Mucosa of descending colon (tissue), 3 donors: ENCODE results near the gene PTPRJ. TPM values are rescaled to one million over a fixed set of nuclear protein-coding genes. Genes with fewer than 3 reads are reported as not detected.

Experiments
- ATAC-seq: fragments of 200-7000 bp; cut with Tn5 transposase; one replicate; pipeline ENCODE4 v1.9.1; 2020; ENCODE audit warnings: mild to moderate bottlenecking, moderate library complexity
- DNase-seq, 3 donors: peaks; one replicate each; pipeline ENCODE4 v3.0.0-alpha.2; 2020
- H3K36me3 ChIP-seq: fragments of 200-600 bp; one replicate; pipeline ENCODE4 v1.8.0; 2021; ENCODE audit warnings: low read depth, mild to moderate bottlenecking
- H3K4me1 ChIP-seq: fragments of 200-600 bp; one replicate; pipeline ENCODE4 v1.8.0; 2021; ENCODE audit warnings: low read depth, mild to moderate bottlenecking
- H3K4me3 ChIP-seq: fragments of 200-600 bp; one replicate; pipeline ENCODE4 v1.8.0; 2021; ENCODE audit warnings: mild to moderate bottlenecking
- H3K9me3 ChIP-seq: fragments of 200-600 bp; one replicate; pipeline ENCODE4 v1.8.0; 2021; ENCODE audit warnings: mild to moderate bottlenecking
- CTCF ChIP-seq: fragments of 200-600 bp; IDR thresholded peaks from one replicate; pipeline ENCODE4 v1.8.0; 2022; ENCODE audit warnings: antibody characterized with exemption, mild to moderate bottlenecking
- intact Hi-C, 2 donors: fragments of 100-400 bp; cut with DNase I in 1 of 2; cut with micrococcal nuclease in 1 of 2; formaldehyde crosslinking; loops; one replicate each; pipeline versions ENCODE4 v1.11.0 to v1.11.1; 2022; cut with DNase I, micrococcal nuclease
- total RNA-seq, 3 donors: library from RNA; stranded (reverse); fragmentation: NEBNext Ultra II Directional in 2 of 3; extraction: Animal tissue kit (Norgen Biotek cat#: 25700) in 2 of 3; gene quantifications; one replicate each; pipeline versions ENCODE4 v1.2.1 to v1.2.4, GENCODE V29; 2021 to 2023
- donor health status: DM: no; HTN: no; CAD: no; lungs with moderate emphysema.
- donor health status: DM: no; HTN: no; CAD: no.
- donor health status: DM: no; HTN: yes; CAD: no.

PTPRJ gene
- total RNA-seq, 3 donors from 2014 or later: 27.8 to 54.6 (median 44.0) TPM

- intact Hi-C loops: no loop called here
- H3K4me1 ChIP-seq: peaks cover 30% of the 10 kb centered on the region
- ATAC-seq (peak; percentile 33), DNase-seq (peak in 1 of 3 donors; percentile 52)
- no peak overlapping the region for H3K4me3 ChIP-seq
- no peaks in the 10 kb centered on the region for H3K9me3 ChIP-seq
- TF ChIP-seq CTCF: no peak
- no peaks in the 10 kb centered on the region for H3K36me3 ChIP-seq
Observed at GRCh38 chr11:47995360-47995769, 15.0 kb downstream of the PTPRJ start.

- Histone ChIP-seq H3K9me3 (no peaks in the 10 kb centered on the region), H3K4me3 (no peak overlapping the region), H3K4me1 (peaks cover 27% of the 10 kb centered on the region), H3K36me3 (no peaks in the 10 kb centered on the region)
- no peak for TF ChIP-seq CTCF
- no peak for DNase-seq
- no peak for ATAC-seq
- intact Hi-C loops: no loop called here
Observed at GRCh38 chr11:47997063-47998053, 17.0 kb downstream of the PTPRJ start.

- no peaks in the 10 kb centered on the region for H3K36me3 ChIP-seq
- no peak overlapping the region for H3K4me3 ChIP-seq
- H3K4me1 ChIP-seq: peaks cover 27% of the 10 kb centered on the region
- ATAC-seq (no peak), DNase-seq (no peak)
- intact Hi-C loops: no loop called here
- no peak for TF ChIP-seq CTCF
- H3K9me3 ChIP-seq: no peaks in the 10 kb centered on the region
Observed at GRCh38 chr11:47998345-47998732, 18.0 kb downstream of the PTPRJ start.

GRCh38 chr11:47998733-47999359 is 18.5 kb downstream of the PTPRJ start:
- ATAC-seq: peak; percentile 89
- Histone ChIP-seq H3K36me3 (no peaks in the 10 kb centered on the region), H3K4me3 (no peak overlapping the region), H3K9me3 (no peaks in the 10 kb centered on the region), H3K4me1 (peaks cover 27% of the 10 kb centered on the region)
- TF ChIP-seq CTCF: no peak
- DNase-seq: peak in 2 of 3 donors; percentile 40 to 66
- intact Hi-C loops: no loop called here

- ATAC-seq: no peak
- DNase-seq: no peak
- Histone ChIP-seq H3K9me3 (no peaks in the 10 kb centered on the region), H3K4me1 (peaks cover 24% of the 10 kb centered on the region), H3K36me3 (no peaks in the 10 kb centered on the region), H3K4me3 (no peak overlapping the region)
- intact Hi-C loops: no loop called here
- TF ChIP-seq CTCF: no peak
Observed at GRCh38 chr11:48000432-48000831, 20.1 kb downstream of the PTPRJ start.
